ENCODE data around the gene NCSTN. TPM values are rescaled to one million over a fixed set of nuclear protein-coding genes. Genes with fewer than 3 reads are reported as not detected.

NCSTN gene
- total RNA-seq, 2 experiments from 2014 or later, result 52.7 to 59.7 TPM

- Mint-ChIP-seq H3K4me1 (ENCODE audit: low read depth) (peaks cover 1% of the 10 kb centered on the region), H3K27ac (no peak overlapping the region), H3K4me3 (no peak overlapping the region), H3K9me3 (ENCODE audit: insufficient read depth) (no peaks in the 10 kb centered on the region), H3K36me3 (ENCODE audit: low read depth) (peaks cover 61% of the 10 kb centered on the region), H3K27me3 (ENCODE audit: low read depth) (no peaks in the 10 kb centered on the region)
- ATAC-seq (no peak), DNase-seq (no peak)
- CTCF ChIA-PET, result interaction anchor here (1.3 to 9.1 kb wide), 4 partner anchors 9 to 255 kb away, joined by 3 to 78 read pairs (median 5); partner anchors contain the start of genes COPA and NCSTN
- POLR2A ChIA-PET, result interaction anchor here (0.8 kb wide), 1 partner anchor 9 kb away, joined by 3 read pairs; the partner anchor contains the start of gene NCSTN
These were observed 9.4 kb downstream of the NCSTN start for GRCh38 chr1:160352555-160352954.

DNA sequence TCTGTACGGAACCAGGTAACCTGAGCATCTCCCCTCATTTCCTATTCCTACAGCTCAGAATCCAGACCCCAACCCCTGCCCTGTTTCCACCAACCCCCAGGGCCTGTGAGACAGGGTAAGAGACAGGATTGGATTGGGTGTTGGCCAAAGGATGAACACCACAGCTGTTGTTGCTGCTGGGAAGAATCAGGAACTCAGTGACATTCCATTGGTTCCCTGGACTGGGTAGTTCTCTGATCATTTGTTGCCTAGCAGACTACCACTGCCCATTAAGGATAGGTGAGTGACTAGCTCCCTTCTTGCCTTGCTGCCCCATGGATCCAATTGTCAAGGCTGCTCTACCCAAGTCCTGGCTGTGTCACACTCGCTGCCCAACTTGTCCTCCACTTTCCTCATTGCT is 10.0 kb downstream of the NCSTN start:
- POLR2A ChIA-PET, result interaction anchor here (0.7 to 0.8 kb wide), 2 partner anchors 10 to 11 kb away, joined by 3 read pairs; partner anchors contain the start of gene NCSTN
- Mint-ChIP-seq H3K9me3 (ENCODE audit: insufficient read depth) (no peaks in the 10 kb centered on the region), H3K4me3 (no peak overlapping the region), H3K27me3 (ENCODE audit: low read depth) (no peaks in the 10 kb centered on the region), H3K36me3 (ENCODE audit: low read depth) (peaks cover 61% of the 10 kb centered on the region), H3K4me1 (ENCODE audit: low read depth) (no peaks in the 10 kb centered on the region), H3K27ac (no peak overlapping the region)
- CTCF ChIA-PET, result interaction anchor here (1.3 to 9.1 kb wide), 6 partner anchors 10 to 254 kb away, joined by 3 to 78 read pairs (median 5); partner anchors contain the start of genes COPA and NCSTN
- no peak for ATAC-seq
- DNase-seq, result no peak

DNA sequence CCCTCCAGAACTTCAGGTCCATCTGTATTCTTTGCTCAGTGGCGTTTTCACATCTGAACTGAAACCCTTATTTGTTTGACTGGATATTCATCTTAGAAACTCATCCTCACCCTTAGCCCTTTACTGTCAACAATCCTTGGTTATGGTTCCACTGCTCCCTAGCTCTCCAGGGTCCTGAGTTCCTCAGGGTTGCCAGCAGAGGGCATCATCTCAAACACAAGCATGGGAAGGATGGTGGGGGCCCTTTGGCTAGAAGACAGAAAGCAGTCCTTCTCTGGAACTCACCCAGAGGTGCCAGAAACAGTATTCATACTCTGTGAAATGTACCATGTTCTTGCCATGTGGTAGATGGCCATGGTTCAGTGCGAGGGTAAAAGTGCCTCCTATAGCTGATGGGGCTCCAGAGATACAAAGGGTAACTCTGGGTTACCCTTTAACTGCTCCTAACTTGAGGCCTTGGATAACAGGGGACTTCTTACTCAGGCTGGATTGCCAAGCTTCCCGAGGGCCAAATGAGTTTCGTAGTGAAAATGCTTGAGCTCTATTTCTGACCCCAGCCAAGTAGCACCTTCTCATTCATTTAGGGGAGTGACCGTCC is 11.3 kb downstream of the NCSTN start:
- H3K9me3 Mint-ChIP-seq (ENCODE audit: insufficient read depth), result no peaks in the 10 kb centered on the region
- DNase-seq (peak; percentile 30), ATAC-seq (peak; percentile 61)
- H3K4me1 Mint-ChIP-seq (ENCODE audit: low read depth), result no peaks in the 10 kb centered on the region
- ChIA-PET CTCF (interaction anchor here (0.7 to 9.1 kb wide), 18 partner anchors 9 to 255 kb away, joined by 3 to 78 read pairs (median 4); partner anchors contain the start of genes COPA, NCSTN and SLAMF6), POLR2A (interaction anchor here (1.6 kb wide), 1 partner anchor 22 kb away, joined by 3 read pairs; no protein-coding TSS in a partner anchor)
- H3K4me3 Mint-ChIP-seq, result no peak overlapping the region
- peaks cover 65% of the 10 kb centered on the region for H3K36me3 Mint-ChIP-seq (ENCODE audit: low read depth)
- H3K27ac Mint-ChIP-seq, result no peak overlapping the region
- no peaks in the 10 kb centered on the region for H3K27me3 Mint-ChIP-seq (ENCODE audit: low read depth)

GRCh38 chr1:160357286-160358002 is 14.3 kb downstream of the NCSTN start:
- ChIA-PET CTCF (interaction anchor here (9.1 kb wide), 1 partner anchor 20 kb away, joined by 78 read pairs; no protein-coding TSS in a partner anchor), POLR2A (interaction anchor here (0.6 kb wide), 1 partner anchor 140 kb away, joined by 3 read pairs; no protein-coding TSS in a partner anchor)
- Mint-ChIP-seq H3K9me3 (ENCODE audit: insufficient read depth) (no peaks in the 10 kb centered on the region), H3K4me3 (no peak overlapping the region), H3K27me3 (ENCODE audit: low read depth) (no peaks in the 10 kb centered on the region), H3K27ac (no peak overlapping the region), H3K4me1 (ENCODE audit: low read depth) (no peaks in the 10 kb centered on the region), H3K36me3 (ENCODE audit: low read depth) (peaks cover 53% of the 10 kb centered on the region)
- DNase-seq (no peak), ATAC-seq (no peak)

DNA sequence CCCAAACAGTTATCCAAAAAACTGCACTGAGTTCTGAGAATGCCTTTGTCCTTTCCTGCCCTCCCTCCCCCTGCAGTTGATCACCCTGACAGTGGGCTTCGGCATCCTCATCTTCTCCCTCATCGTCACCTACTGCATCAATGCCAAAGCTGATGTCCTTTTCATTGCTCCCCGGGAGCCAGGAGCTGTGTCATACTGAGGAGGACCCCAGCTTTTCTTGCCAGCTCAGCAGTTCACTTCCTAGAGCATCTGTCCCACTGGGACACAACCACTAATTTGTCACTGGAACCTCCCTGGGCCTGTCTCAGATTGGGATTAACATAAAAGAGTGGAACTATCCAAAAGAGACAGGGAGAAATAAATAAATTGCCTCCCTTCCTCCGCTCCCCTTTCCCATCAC is 14.9 kb downstream of the NCSTN start:
- Mint-ChIP-seq H3K27me3 (ENCODE audit: low read depth) (no peaks in the 10 kb centered on the region), H3K4me1 (ENCODE audit: low read depth) (no peaks in the 10 kb centered on the region), H3K36me3 (ENCODE audit: low read depth) (peaks cover 51% of the 10 kb centered on the region), H3K4me3 (no peak overlapping the region), H3K9me3 (ENCODE audit: insufficient read depth) (no peaks in the 10 kb centered on the region), H3K27ac (no peak overlapping the region)
- ATAC-seq (no peak), DNase-seq (no peak)
- CTCF ChIA-PET, result interaction anchor here (0.8 to 9.1 kb wide), 2 partner anchors 20 to 66 kb away, joined by 3 to 78 read pairs; no protein-coding TSS in a partner anchor
- POLR2A ChIA-PET, result no interaction called here

GRCh38 chr1:160359559-160360226 is 16.5 kb downstream of the NCSTN start:
- H3K27ac Mint-ChIP-seq, result no peak overlapping the region
- no peak overlapping the region for H3K4me3 Mint-ChIP-seq
- H3K4me1 Mint-ChIP-seq (ENCODE audit: low read depth), result no peaks in the 10 kb centered on the region
- DNase-seq, result no peak
- H3K27me3 Mint-ChIP-seq (ENCODE audit: low read depth), result no peaks in the 10 kb centered on the region
- peaks cover 39% of the 10 kb centered on the region for H3K36me3 Mint-ChIP-seq (ENCODE audit: low read depth)
- no peaks in the 10 kb centered on the region for H3K9me3 Mint-ChIP-seq (ENCODE audit: insufficient read depth)
- no peak for ATAC-seq
- ChIA-PET POLR2A (no interaction called here), CTCF (interaction anchor here (1.0 kb wide), 1 partner anchor 17 kb away, joined by 3 read pairs; no protein-coding TSS in a partner anchor)

- H3K4me1 Mint-ChIP-seq (ENCODE audit: low read depth), result no peaks in the 10 kb centered on the region
- POLR2A ChIA-PET, result no interaction called here
- no peak for ATAC-seq
- H3K9me3 Mint-ChIP-seq (ENCODE audit: insufficient read depth), result no peaks in the 10 kb centered on the region
- H3K4me3 Mint-ChIP-seq, result no peak overlapping the region
- no peak for DNase-seq
- no peaks in the 10 kb centered on the region for H3K27me3 Mint-ChIP-seq (ENCODE audit: low read depth)
- H3K36me3 Mint-ChIP-seq (ENCODE audit: low read depth), result peaks cover 36% of the 10 kb centered on the region
- no peak overlapping the region for H3K27ac Mint-ChIP-seq
- CTCF ChIA-PET, result interaction anchor here (1.0 kb wide), 1 partner anchor 16 kb away, joined by 3 read pairs; no protein-coding TSS in a partner anchor
These were observed 17.1 kb downstream of the NCSTN start for GRCh38 chr1:160360227-160360695.

GRCh38 chr1:160361199-160361598 is 18.0 kb downstream of the NCSTN start:
- no peak overlapping the region for H3K27ac Mint-ChIP-seq
- no peak overlapping the region for H3K4me3 Mint-ChIP-seq
- peaks cover 28% of the 10 kb centered on the region for H3K36me3 Mint-ChIP-seq (ENCODE audit: low read depth)
- no peaks in the 10 kb centered on the region for H3K9me3 Mint-ChIP-seq (ENCODE audit: insufficient read depth)
- ATAC-seq (no peak), DNase-seq (no peak)
- POLR2A ChIA-PET, result no interaction called here
- H3K27me3 Mint-ChIP-seq (ENCODE audit: low read depth), result no peaks in the 10 kb centered on the region
- H3K4me1 Mint-ChIP-seq (ENCODE audit: low read depth), result no peaks in the 10 kb centered on the region
- CTCF ChIA-PET, result interaction anchor here (1.0 kb wide), 1 partner anchor 15 kb away, joined by 3 read pairs; no protein-coding TSS in a partner anchor

DNA sequence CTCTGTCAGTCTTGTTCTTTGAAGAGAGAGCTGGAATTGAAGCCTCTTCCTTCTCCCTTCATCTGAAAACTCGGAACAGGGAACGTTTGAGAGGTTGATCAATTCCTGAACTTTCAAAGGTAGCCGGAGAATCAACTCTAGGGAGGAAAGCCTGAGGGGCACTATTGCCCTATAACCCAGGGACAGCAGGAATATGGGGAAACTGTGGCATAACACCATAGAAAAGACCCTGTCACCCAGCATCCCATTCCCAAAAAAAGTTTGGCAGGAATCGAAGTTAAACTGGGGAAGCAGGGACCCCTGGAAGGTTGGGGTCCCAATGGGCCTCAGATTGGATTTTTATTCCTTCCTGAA is 18.6 kb downstream of the NCSTN start:
- Mint-ChIP-seq H3K36me3 (ENCODE audit: low read depth) (peaks cover 23% of the 10 kb centered on the region), H3K27ac (no peak overlapping the region), H3K4me1 (ENCODE audit: low read depth) (no peaks in the 10 kb centered on the region), H3K4me3 (no peak overlapping the region), H3K27me3 (ENCODE audit: low read depth) (no peaks in the 10 kb centered on the region), H3K9me3 (ENCODE audit: insufficient read depth) (no peaks in the 10 kb centered on the region)
- no peak for DNase-seq
- ChIA-PET POLR2A (no interaction called here), CTCF (interaction anchor here (1.9 kb wide), 1 partner anchor 15 kb away, joined by 9 read pairs; no protein-coding TSS in a partner anchor)
- no peak for ATAC-seq

DNA sequence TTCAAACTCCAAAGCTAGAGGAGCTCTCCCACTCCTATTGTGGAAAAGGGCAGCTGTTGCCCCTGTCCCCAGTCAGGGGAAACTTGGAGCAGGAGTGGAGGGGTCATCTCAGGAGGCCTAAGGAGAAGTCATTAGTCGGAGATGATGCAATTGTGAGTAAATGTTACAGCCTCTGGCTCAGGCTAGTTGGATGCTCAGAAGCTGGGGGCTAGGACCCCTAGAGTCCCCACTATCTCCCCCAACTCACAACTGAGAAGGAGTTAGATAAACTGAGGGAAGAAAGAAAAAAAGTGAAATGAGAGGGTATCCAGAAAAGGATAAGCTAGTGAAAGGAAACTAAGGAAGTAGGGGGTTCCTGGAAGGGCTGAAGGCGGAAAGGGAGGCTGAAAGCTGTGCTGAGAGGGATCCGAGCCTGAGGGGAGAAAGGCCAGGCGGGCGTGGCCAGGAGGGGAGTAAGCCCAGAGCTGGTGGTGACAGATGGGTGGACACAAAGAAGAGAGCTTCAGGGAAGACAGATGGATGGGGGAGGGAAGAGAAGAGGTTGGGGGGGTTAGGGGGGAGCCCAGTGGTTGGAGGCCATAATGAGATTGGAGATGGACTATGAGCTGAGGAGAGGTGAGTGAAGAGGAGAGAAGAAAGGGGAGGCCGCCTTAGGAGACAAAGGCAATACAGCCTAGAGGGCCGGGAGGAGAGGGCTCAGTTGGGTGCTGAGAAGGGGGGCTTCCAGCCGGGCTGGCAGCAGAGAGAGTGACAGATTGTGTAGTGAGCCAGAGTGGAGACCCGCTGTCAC is 19.2 kb downstream of the NCSTN start:
- ChIA-PET CTCF (interaction anchor here (1.2 to 1.9 kb wide), 2 partner anchors 11 to 14 kb away, joined by 3 to 9 read pairs; no protein-coding TSS in a partner anchor), POLR2A (no interaction called here)
- Mint-ChIP-seq H3K9me3 (ENCODE audit: insufficient read depth) (no peaks in the 10 kb centered on the region), H3K4me3 (no peak overlapping the region), H3K36me3 (ENCODE audit: low read depth) (peaks cover 18% of the 10 kb centered on the region), H3K4me1 (ENCODE audit: low read depth) (no peaks in the 10 kb centered on the region), H3K27ac (no peak overlapping the region), H3K27me3 (ENCODE audit: low read depth) (no peaks in the 10 kb centered on the region)
- DNase-seq (no peak), ATAC-seq (no peak)

- Mint-ChIP-seq H3K4me1 (ENCODE audit: low read depth) (peaks cover 6% of the 10 kb centered on the region), H3K36me3 (ENCODE audit: low read depth) (peaks cover 15% of the 10 kb centered on the region), H3K4me3 (no peak overlapping the region), H3K27me3 (ENCODE audit: low read depth) (no peaks in the 10 kb centered on the region), H3K27ac (peak overlapping the region; percentile 27), H3K9me3 (ENCODE audit: insufficient read depth) (no peaks in the 10 kb centered on the region)
- no peak for ATAC-seq
- no peak for DNase-seq
- POLR2A ChIA-PET, result no interaction called here
- CTCF ChIA-PET, result interaction anchor here (1.2 to 1.9 kb wide), 2 partner anchors 12 to 13 kb away, joined by 3 to 9 read pairs; no protein-coding TSS in a partner anchor
These were observed 19.8 kb downstream of the NCSTN start for GRCh38 chr1:160363010-160363409.
